CD14-positive monocyte (primary cell): ENCODE measurements around the gene GEMIN8. TPM values are rescaled to one million over a fixed set of nuclear protein-coding genes. Genes with fewer than 3 reads are reported as not detected.

ENCODE experiments used
- DNase-seq, 3 donors: peaks; one replicate each; pipeline ENCODE4 v3.0.0-alpha.2; 2011 to 2022
- H2AFZ ChIP-seq: 2 replicates; pipeline ENCODE4 v1.6.0; 2012; ENCODE audit warnings: mild to moderate bottlenecking, low read depth, low read length, inconsistent platforms; ENCODE audit not compliant: insufficient read depth, poor library complexity, severe bottlenecking
- H3K27ac ChIP-seq, 2 donors: 1 replicate in 1 of 2; 2 replicates in 1 of 2; pipeline ENCODE4 v1.5.1; 2012 to 2013; ENCODE audit warnings: low read length in 2 of 2, control low read depth in 1 of 2, inconsistent platforms in 1 of 2, low read depth in 1 of 2, mild to moderate bottlenecking in 1 of 2
- H3K27me3 ChIP-seq, 2 donors: one replicate each; pipeline versions ENCODE4 v1.6.0 to v1.6.1; 2011 to 2013; ENCODE audit warnings: low read length in 2 of 2; ENCODE audit not compliant: control insufficient read depth in 2 of 2, insufficient read depth in 2 of 2
- H3K36me3 ChIP-seq, 2 donors: replicated peaks in 1 of 2; 1 replicate in 1 of 2; 2 replicates in 1 of 2; pipeline versions ENCODE4 v1.5.1 to v1.6.1; 2012 to 2013; ENCODE audit warnings: low read length in 2 of 2, control low read depth in 1 of 2, inconsistent platforms in 1 of 2, mild to moderate bottlenecking in 1 of 2; ENCODE audit not compliant: insufficient read depth in 2 of 2, control insufficient read depth in 1 of 2
- H3K4me1 ChIP-seq, 2 donors: 1 replicate in 1 of 2; 2 replicates in 1 of 2; pipeline versions ENCODE4 v1.5.1 to v1.6.1; 2012 to 2013; ENCODE audit warnings: low read length in 2 of 2, control low read depth in 1 of 2, inconsistent platforms in 1 of 2, mild to moderate bottlenecking in 1 of 2, moderate library complexity in 1 of 2; ENCODE audit not compliant: insufficient read depth in 2 of 2, control insufficient read depth in 1 of 2
- H3K4me2 ChIP-seq: replicated peaks from 2 replicates; pipeline ENCODE3; 2012; ENCODE audit warnings: low read length, moderate library complexity, mild to moderate bottlenecking; ENCODE audit not compliant: poor library complexity, severe bottlenecking; ENCODE audit errors: extremely low read depth
- H3K4me3 ChIP-seq, 3 experiments: fragments of 200-600 bp in 1 of 3; sonication (generic) in 1 of 3; replicated peaks in 1 of 3; 1 replicate in 2 of 3; 2 replicates in 1 of 3; pipeline ENCODE4 v1.5.1; 2011 to 2013; ENCODE audit warnings: low read length in 3 of 3, mild to moderate bottlenecking in 3 of 3, control low read depth in 2 of 3, low read depth in 2 of 3, inconsistent platforms in 1 of 3, moderate library complexity in 1 of 3
- H3K79me2 ChIP-seq: 2 replicates; pipeline ENCODE4 v1.6.0; 2012; ENCODE audit warnings: mild to moderate bottlenecking, control low read depth, inconsistent platforms, low read length, moderate library complexity; ENCODE audit not compliant: insufficient read depth
- H3K9ac ChIP-seq: 2 replicates; pipeline ENCODE4 v1.6.0; 2017; ENCODE audit warnings: low read length, mild to moderate bottlenecking; ENCODE audit not compliant: insufficient read depth, poor library complexity, severe bottlenecking
- H3K9me3 ChIP-seq, 2 donors: replicated peaks in 1 of 2; 1 replicate in 1 of 2; 2 replicates in 1 of 2; pipeline versions ENCODE4 v1.5.1 to v1.6.1; 2012 to 2013; ENCODE audit warnings: low read length in 2 of 2, control low read depth in 1 of 2; ENCODE audit not compliant: control insufficient read depth in 1 of 2, insufficient read depth in 1 of 2
- H4K20me1 ChIP-seq: 2 replicates; pipeline ENCODE4 v1.6.0; 2012; ENCODE audit warnings: mild to moderate bottlenecking, low read length, control low read depth, moderate library complexity; ENCODE audit not compliant: insufficient read depth
- H3K27ac Mint-ChIP-seq, 7 donors: one replicate each; pipeline ENCODE4 v1.8.0; 2020; ENCODE audit warnings: mild to moderate bottlenecking in 7 of 7, mixed read lengths in 7 of 7, moderate library complexity in 6 of 7, inconsistent platforms in 2 of 7
- H3K27me3 Mint-ChIP-seq, 3 donors: one replicate each; pipeline ENCODE4 v1.8.0; 2021 to 2022; ENCODE audit warnings: low read depth in 3 of 3, mild to moderate bottlenecking in 3 of 3, mixed read lengths in 3 of 3, moderate library complexity in 3 of 3, inconsistent platforms in 1 of 3
- H3K36me3 Mint-ChIP-seq, 2 donors: one replicate each; pipeline ENCODE4 v1.8.0; 2020; ENCODE audit warnings: mixed read lengths in 2 of 2, inconsistent platforms in 1 of 2, mild to moderate bottlenecking in 1 of 2
- H3K4me1 Mint-ChIP-seq: one replicate; pipeline ENCODE4 v1.8.0; 2020; ENCODE audit warnings: mild to moderate bottlenecking, mixed read lengths
- H3K4me3 Mint-ChIP-seq, 2 donors: one replicate each; pipeline ENCODE4 v1.8.0; 2020; ENCODE audit warnings: mild to moderate bottlenecking in 2 of 2, mixed read lengths in 2 of 2, moderate library complexity in 1 of 2
- H3K9me3 Mint-ChIP-seq, 7 donors: one replicate each; pipeline ENCODE4 v1.8.0; 2020 to 2022; ENCODE audit warnings: mixed read lengths in 7 of 7, mild to moderate bottlenecking in 6 of 7, moderate library complexity in 6 of 7, inconsistent platforms in 2 of 7
- WGBS: methylation state at CpG from one replicate; pipeline ENCODE4 v1.1.5; 2013; ENCODE audit warnings: missing lambda C conversion rate; ENCODE audit not compliant: insufficient coverage; 5-methylcytosine and 5-hydroxymethylcytosine counted together
- intact Hi-C, 2 donors: fragments of 100-400 bp; cut with micrococcal nuclease; formaldehyde crosslinking; loops; one replicate each; pipeline versions ENCODE4 v1.15.0 to v1.15.1; 2023
- polyA plus RNA-seq, 3 donors: library from polyadenylated mRNA; depleted of rRNA in 1 of 3; unstranded in 2 of 3; stranded (reverse) in 1 of 3; fragments of 300-500 nt in 2 of 3; fragments of >200 nt in 1 of 3; fragmentation: Illumina TruSeq in 2 of 3; gene quantifications; 1 replicate in 2 of 3; 2 replicates in 1 of 3; pipeline ENCODE4 v1.2.3, GENCODE V29; 2012 to 2021
- TF ChIP-seq, protein P1 (sequence below): fragments of 200-600 bp; IDR thresholded peaks from one replicate; pipeline ENCODE4 v1.8.0; 2022; ENCODE audit warnings: antibody characterized with exemption, mild to moderate bottlenecking

Gene GEMIN8
- polyA plus RNA-seq, 3 donors, result 10.9 to 15.0 (median 12.6) TPM

GRCh38 chrX:14051416-14051815, 21.7 kb upstream of the GEMIN8 start:
- no peak for DNase-seq
- H3K4me1 ChIP-seq, result no peaks in the 10 kb centered on the region
- no peak overlapping the region for H3K27ac ChIP-seq
- Mint-ChIP-seq H3K27me3 (peaks cover 4 to 6% (median 4%) of the 10 kb centered on the region in 3 donors), H3K4me1 (no peaks in the 10 kb centered on the region), H3K36me3 (no peaks in the 10 kb centered on the region), H3K27ac (no peak overlapping the region), H3K9me3 (peaks cover 0 to 2% (median 0%) of the 10 kb centered on the region in 7 donors), H3K4me3 (no peak overlapping the region)
- H3K36me3 ChIP-seq, result no peaks in the 10 kb centered on the region
- H3K27me3 ChIP-seq, result peaks cover 4 to 13% of the 10 kb centered on the region in 2 donors
- no peak overlapping the region for H3K9ac ChIP-seq
- H3K79me2 ChIP-seq, result no peaks in the 10 kb centered on the region
- no peaks in the 10 kb centered on the region for H4K20me1 ChIP-seq
- no peak overlapping the region for H2AFZ ChIP-seq
- no peak overlapping the region for H3K4me2 ChIP-seq
- intact Hi-C loops, result no loop called here
- WGBS, result no CpG with 5 or more reads among the region's 5 CpGs
- H3K9me3 ChIP-seq, result no peaks in the 10 kb centered on the region
- TF ChIP-seq, protein P1, sequence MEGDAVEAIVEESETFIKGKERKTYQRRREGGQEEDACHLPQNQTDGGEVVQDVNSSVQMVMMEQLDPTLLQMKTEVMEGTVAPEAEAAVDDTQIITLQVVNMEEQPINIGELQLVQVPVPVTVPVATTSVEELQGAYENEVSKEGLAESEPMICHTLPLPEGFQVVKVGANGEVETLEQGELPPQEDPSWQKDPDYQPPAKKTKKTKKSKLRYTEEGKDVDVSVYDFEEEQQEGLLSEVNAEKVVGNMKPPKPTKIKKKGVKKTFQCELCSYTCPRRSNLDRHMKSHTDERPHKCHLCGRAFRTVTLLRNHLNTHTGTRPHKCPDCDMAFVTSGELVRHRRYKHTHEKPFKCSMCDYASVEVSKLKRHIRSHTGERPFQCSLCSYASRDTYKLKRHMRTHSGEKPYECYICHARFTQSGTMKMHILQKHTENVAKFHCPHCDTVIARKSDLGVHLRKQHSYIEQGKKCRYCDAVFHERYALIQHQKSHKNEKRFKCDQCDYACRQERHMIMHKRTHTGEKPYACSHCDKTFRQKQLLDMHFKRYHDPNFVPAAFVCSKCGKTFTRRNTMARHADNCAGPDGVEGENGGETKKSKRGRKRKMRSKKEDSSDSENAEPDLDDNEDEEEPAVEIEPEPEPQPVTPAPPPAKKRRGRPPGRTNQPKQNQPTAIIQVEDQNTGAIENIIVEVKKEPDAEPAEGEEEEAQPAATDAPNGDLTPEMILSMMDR, result no peak
- H3K4me3 ChIP-seq, result no peak overlapping the region

GRCh38 chrX:14050709-14051108, 21.0 kb upstream of the GEMIN8 start:
- no peak overlapping the region for H3K27ac Mint-ChIP-seq
- peaks cover 0 to 2% (median 0%) of the 10 kb centered on the region in 7 donors for H3K9me3 Mint-ChIP-seq
- no peak overlapping the region for H3K27ac ChIP-seq
- H3K4me3 Mint-ChIP-seq, result no peak overlapping the region
- H3K27me3 ChIP-seq, result peaks cover 4 to 11% of the 10 kb centered on the region in 2 donors
- no peaks in the 10 kb centered on the region for H4K20me1 ChIP-seq
- WGBS, result no CpG with 5 or more reads among the region's 1 CpG
- H3K36me3 ChIP-seq, result no peaks in the 10 kb centered on the region
- no peaks in the 10 kb centered on the region for H3K4me1 ChIP-seq
- H3K27me3 Mint-ChIP-seq, result peaks cover 4 to 6% (median 4%) of the 10 kb centered on the region in 3 donors
- no peaks in the 10 kb centered on the region for H3K9me3 ChIP-seq
- H3K79me2 ChIP-seq, result no peaks in the 10 kb centered on the region
- no peak overlapping the region for H3K4me2 ChIP-seq
- no peak for DNase-seq
- H3K4me1 Mint-ChIP-seq, result no peaks in the 10 kb centered on the region
- no peak overlapping the region for H3K9ac ChIP-seq
- intact Hi-C loops, result no loop called here
- H3K4me3 ChIP-seq, result no peak overlapping the region
- H3K36me3 Mint-ChIP-seq, result no peaks in the 10 kb centered on the region
- H2AFZ ChIP-seq, result no peak overlapping the region
- TF ChIP-seq, protein P1, result no peak
